ENCODE measurements around the gene NUMB.

NUMB gene

DNA sequence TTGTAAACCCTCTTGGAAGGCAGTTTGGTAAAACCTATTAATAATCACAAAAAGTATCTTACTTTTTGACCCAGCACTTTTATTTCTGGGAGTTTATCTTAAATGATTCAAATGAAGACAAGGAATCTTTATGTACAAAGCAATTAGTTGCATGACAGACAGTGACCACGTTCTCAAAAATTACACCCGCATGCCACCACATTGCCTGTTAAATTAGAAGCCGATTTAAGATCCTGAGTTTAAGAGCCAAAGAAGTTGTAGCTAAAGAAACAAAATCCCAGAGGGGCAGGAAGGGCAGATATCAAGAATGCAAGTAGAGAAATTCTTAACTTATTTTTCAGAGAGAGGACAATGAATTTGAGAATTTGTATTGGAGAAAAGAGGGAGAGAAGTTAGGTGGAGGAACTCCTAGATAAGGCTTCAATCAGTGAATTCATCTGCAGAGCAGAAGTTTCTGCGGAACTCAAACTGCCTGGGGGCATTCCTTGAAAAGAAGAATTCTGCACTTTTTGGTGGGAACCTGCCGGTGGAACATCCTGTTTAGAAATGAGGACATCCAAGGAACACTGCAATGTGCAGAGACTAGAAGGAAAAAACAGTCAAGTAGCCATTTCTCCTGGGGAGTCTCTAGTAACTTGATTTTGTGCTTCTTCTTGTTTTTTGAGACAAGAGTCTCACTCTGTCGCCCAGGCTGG, 31.3 kb upstream of the NUMB start:
- Histone ChIP-seq H4K20me1 (ENCODE audit: insufficient read depth) (no peaks in the 10 kb centered on the region), H2AFZ (ENCODE audit: low read depth) (no peak overlapping the region), H3K27ac (no peak overlapping the region), H3K79me2 (ENCODE audit: insufficient read depth, low read depth) (peaks cover 22% of the 10 kb centered on the region; the same call in 1 of the 2 replicates), H3K4me1 (ENCODE audit: low read depth, poor library complexity, severe bottlenecking) (peaks cover 15% of the 10 kb centered on the region), H3K27me3 (ENCODE audit: insufficient read depth, low read depth) (no peaks in the 10 kb centered on the region), H3K4me3 (IDR thresholded peaks at IDR 0.05; ENCODE audit: insufficient read depth, low read depth, low read length) (no peak overlapping the region), H3K36me3 (ENCODE audit: insufficient read depth) (no peaks in the 10 kb centered on the region), H3K9ac (no peak overlapping the region), H3K4me2 (no peak overlapping the region)
- TF ChIP-seq, protein P1, sequence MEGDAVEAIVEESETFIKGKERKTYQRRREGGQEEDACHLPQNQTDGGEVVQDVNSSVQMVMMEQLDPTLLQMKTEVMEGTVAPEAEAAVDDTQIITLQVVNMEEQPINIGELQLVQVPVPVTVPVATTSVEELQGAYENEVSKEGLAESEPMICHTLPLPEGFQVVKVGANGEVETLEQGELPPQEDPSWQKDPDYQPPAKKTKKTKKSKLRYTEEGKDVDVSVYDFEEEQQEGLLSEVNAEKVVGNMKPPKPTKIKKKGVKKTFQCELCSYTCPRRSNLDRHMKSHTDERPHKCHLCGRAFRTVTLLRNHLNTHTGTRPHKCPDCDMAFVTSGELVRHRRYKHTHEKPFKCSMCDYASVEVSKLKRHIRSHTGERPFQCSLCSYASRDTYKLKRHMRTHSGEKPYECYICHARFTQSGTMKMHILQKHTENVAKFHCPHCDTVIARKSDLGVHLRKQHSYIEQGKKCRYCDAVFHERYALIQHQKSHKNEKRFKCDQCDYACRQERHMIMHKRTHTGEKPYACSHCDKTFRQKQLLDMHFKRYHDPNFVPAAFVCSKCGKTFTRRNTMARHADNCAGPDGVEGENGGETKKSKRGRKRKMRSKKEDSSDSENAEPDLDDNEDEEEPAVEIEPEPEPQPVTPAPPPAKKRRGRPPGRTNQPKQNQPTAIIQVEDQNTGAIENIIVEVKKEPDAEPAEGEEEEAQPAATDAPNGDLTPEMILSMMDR (conservative IDR thresholded peaks at IDR 0.05; ENCODE audit: low read depth, low read length), result no peak

DNA sequence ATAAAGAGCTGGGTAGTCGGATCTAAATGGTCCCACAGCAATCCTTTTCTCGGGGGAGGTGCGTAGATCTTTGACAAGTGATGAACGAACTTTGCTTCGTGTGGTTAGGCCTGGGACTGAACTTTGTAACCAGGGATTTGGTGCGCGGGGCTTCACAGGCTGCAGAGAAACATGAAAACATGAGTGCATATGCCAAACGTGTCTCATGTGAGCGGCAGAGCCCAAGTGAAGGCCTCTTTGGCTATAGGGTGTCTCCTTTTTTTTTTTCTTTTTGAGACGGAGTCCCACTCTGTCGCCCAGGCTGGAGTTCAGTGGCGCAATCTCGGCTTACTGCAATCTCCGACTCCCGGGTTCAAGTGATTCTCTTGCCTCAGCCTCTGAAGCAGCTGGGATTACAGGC, 20.3 kb upstream of the NUMB start:
- H3K4me1 ChIP-seq (ENCODE audit: low read depth, poor library complexity, severe bottlenecking), result no peaks in the 10 kb centered on the region
- no peaks in the 10 kb centered on the region for H3K27me3 ChIP-seq (ENCODE audit: insufficient read depth, low read depth)
- H3K4me2 ChIP-seq, result no peak overlapping the region
- no peak overlapping the region for H3K4me3 ChIP-seq (IDR thresholded peaks at IDR 0.05; ENCODE audit: insufficient read depth, low read depth, low read length)
- no peaks in the 10 kb centered on the region for H3K79me2 ChIP-seq (ENCODE audit: insufficient read depth, low read depth)
- no peak overlapping the region for H3K9ac ChIP-seq
- H2AFZ ChIP-seq (ENCODE audit: low read depth), result no peak overlapping the region
- H3K27ac ChIP-seq, result no peak overlapping the region
- TF ChIP-seq, protein P1 (conservative IDR thresholded peaks at IDR 0.05; ENCODE audit: low read depth, low read length), result no peak
- H4K20me1 ChIP-seq (ENCODE audit: insufficient read depth), result no peaks in the 10 kb centered on the region
- H3K36me3 ChIP-seq (ENCODE audit: insufficient read depth), result no peaks in the 10 kb centered on the region

DNA sequence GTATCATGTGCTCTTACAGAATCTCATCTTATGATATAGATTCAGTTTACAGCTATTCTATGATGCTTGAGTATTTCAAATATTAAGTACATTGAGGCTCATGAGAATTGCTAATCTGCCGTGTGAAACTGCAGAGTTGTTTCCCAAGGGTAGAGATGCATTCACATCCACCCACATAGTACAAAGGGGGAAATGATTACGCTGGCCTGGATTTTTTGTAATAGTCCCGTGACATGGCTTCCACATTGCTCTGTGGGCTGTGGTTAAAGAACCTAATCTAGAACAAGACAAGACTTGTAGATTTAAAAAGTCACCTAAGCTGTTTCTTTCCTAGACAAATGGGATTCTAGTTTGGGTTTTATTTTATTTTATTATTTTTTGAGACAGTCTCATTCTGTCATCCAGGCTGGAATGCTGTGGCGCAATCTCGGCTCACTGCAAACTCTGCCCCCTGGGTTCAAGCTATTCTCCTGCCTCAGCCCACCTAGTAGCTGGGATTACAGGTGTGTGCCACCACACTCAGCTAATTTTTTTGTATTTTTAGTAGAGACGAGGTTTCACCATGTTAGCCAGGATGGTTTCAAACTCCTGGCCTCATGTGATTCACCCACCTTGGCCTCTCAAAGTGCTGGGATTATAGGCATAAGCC, 19.4 kb upstream of the NUMB start:
- Histone ChIP-seq H3K79me2 (ENCODE audit: insufficient read depth, low read depth) (no peaks in the 10 kb centered on the region), H3K27ac (no peak overlapping the region), H3K4me2 (no peak overlapping the region), H4K20me1 (ENCODE audit: insufficient read depth) (no peaks in the 10 kb centered on the region), H3K9ac (no peak overlapping the region), H3K4me3 (IDR thresholded peaks at IDR 0.05; ENCODE audit: insufficient read depth, low read depth, low read length) (no peak overlapping the region), H3K36me3 (ENCODE audit: insufficient read depth) (no peaks in the 10 kb centered on the region), H2AFZ (ENCODE audit: low read depth) (no peak overlapping the region), H3K4me1 (ENCODE audit: low read depth, poor library complexity, severe bottlenecking) (no peaks in the 10 kb centered on the region), H3K27me3 (ENCODE audit: insufficient read depth, low read depth) (no peaks in the 10 kb centered on the region)
- TF ChIP-seq, protein P1 (conservative IDR thresholded peaks at IDR 0.05; ENCODE audit: low read depth, low read length), result no peak

DNA sequence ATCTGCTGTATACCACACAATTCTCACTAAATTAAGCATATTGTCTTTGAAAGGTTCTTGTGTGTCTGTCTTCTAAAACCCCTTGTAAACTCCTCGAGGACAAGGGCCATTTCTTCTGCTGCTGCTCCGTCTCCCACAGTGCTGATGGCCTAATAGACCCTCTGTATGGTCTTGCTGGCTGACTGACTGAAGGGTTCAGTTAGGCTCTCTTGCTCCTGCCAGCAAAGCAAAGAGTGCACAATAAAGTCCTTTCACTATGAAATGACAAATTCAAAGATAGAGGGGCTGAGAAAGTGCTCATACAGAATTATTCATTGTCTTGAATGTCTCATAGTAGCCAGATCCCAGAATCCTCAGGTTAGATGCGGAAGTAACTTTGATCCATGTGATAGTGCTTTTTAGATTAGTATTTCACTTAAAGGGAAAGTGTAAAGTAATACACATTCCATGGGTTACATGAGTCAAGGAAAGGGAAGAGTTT, 18.1 kb upstream of the NUMB start:
- Histone ChIP-seq H3K27ac (no peak overlapping the region), H3K9ac (no peak overlapping the region), H3K4me3 (IDR thresholded peaks at IDR 0.05; ENCODE audit: insufficient read depth, low read depth, low read length) (no peak overlapping the region), H4K20me1 (ENCODE audit: insufficient read depth) (no peaks in the 10 kb centered on the region), H3K36me3 (ENCODE audit: insufficient read depth) (no peaks in the 10 kb centered on the region), H2AFZ (ENCODE audit: low read depth) (no peak overlapping the region), H3K4me1 (ENCODE audit: low read depth, poor library complexity, severe bottlenecking) (no peaks in the 10 kb centered on the region), H3K27me3 (ENCODE audit: insufficient read depth, low read depth) (no peaks in the 10 kb centered on the region), H3K79me2 (ENCODE audit: insufficient read depth, low read depth) (no peaks in the 10 kb centered on the region), H3K4me2 (no peak overlapping the region)
- TF ChIP-seq, protein P1 (conservative IDR thresholded peaks at IDR 0.05; ENCODE audit: low read depth, low read length), result no peak
